H54 (cell line): Measurements from ENCODE around the gene ADAMTS12.

ENCODE experiments used
- DNase-seq: peaks from one replicate; pipeline ENCODE4 v3.0.0; 2011; ENCODE audit warnings: low spot score, mixed read lengths; ENCODE audit not compliant: insufficient read length
- FAIRE-seq: peaks from 3 replicates; lab custom pipeline; 2011; peaks lifted over from hg19 to GRCh38; lab: Jason Lieb, UNC
- POLR2A ChIP-seq: IDR thresholded peaks from 2 replicates; pipeline ENCODE4 v1.6.1; 2011; ENCODE audit warnings: low read depth, mild to moderate bottlenecking, low read length

The ADAMTS12 gene

GRCh38 chr5:33850100-33850594 is 41.6 kb downstream of the ADAMTS12 start:
- FAIRE-seq (peak; percentile 94), DNase-seq (peak; percentile 40)
- no peak for TF ChIP-seq POLR2A

GRCh38 chr5:33848554-33848953 is 43.2 kb downstream of the ADAMTS12 start:
- TF ChIP-seq POLR2A, result no peak
- FAIRE-seq (no peak), DNase-seq (no peak)

- no peak for DNase-seq
- no peak for FAIRE-seq
- no peak for TF ChIP-seq POLR2A
Observed at GRCh38 chr5:33846851-33847250, 44.9 kb downstream of the ADAMTS12 start.

GRCh38 chr5:33843579-33843978 is 48.2 kb downstream of the ADAMTS12 start:
- TF ChIP-seq POLR2A, result no peak
- DNase-seq (no peak), FAIRE-seq (peak; percentile 78)

- no peak for DNase-seq
- no peak for TF ChIP-seq POLR2A
- no peak for FAIRE-seq
Observed at GRCh38 chr5:33842456-33842855, 49.3 kb downstream of the ADAMTS12 start.

GRCh38 chr5:33841891-33842290 is 49.9 kb downstream of the ADAMTS12 start:
- FAIRE-seq (no peak), DNase-seq (no peak)
- TF ChIP-seq POLR2A, result no peak

- DNase-seq (no peak), FAIRE-seq (no peak)
- no peak for TF ChIP-seq POLR2A
Observed at GRCh38 chr5:33840927-33841547, 50.8 kb downstream of the ADAMTS12 start.

- FAIRE-seq (no peak), DNase-seq (no peak)
- no peak for TF ChIP-seq POLR2A
Observed at GRCh38 chr5:33837301-33837700, 54.5 kb downstream of the ADAMTS12 start.

- no peak for DNase-seq
Observed at GRCh38 chr5:33834334-33834733, 57.5 kb downstream of the ADAMTS12 start.

GRCh38 chr5:33833237-33833575 is 58.6 kb downstream of the ADAMTS12 start:
- DNase-seq (no peak), FAIRE-seq (peak; percentile 33)
- TF ChIP-seq POLR2A, result no peak

More at GRCh38 chr5:33834334-33834733, 57.5 kb downstream of the ADAMTS12 start:
- FAIRE-seq, result no peak
- no peak for TF ChIP-seq POLR2A

GRCh38 chr5:33832404-33833236 is 59.2 kb downstream of the ADAMTS12 start:
- FAIRE-seq (peak; percentile 11), DNase-seq (no peak)
- TF ChIP-seq POLR2A, result no peak

GRCh38 chr5:33831041-33831440 is 60.7 kb downstream of the ADAMTS12 start:
- no peak for TF ChIP-seq POLR2A
- no peak for FAIRE-seq
- DNase-seq, result no peak

GRCh38 chr5:33829430-33829829 is 62.4 kb downstream of the ADAMTS12 start:
- no peak for FAIRE-seq
- TF ChIP-seq POLR2A, result no peak

GRCh38 chr5:33828626-33829308 is 63.0 kb downstream of the ADAMTS12 start:
- FAIRE-seq (peak; percentile 77), DNase-seq (no peak)
- TF ChIP-seq POLR2A, result no peak

More at GRCh38 chr5:33829430-33829829, 62.4 kb downstream of the ADAMTS12 start:
- no peak for DNase-seq
